Measurements from ENCODE around the gene TMEM178B.

TMEM178B gene

GRCh38 chr7:141490474-141490873 is 416.6 kb downstream of the TMEM178B start:
- H3K4me1 ChIP-seq (ENCODE audit: control insufficient read depth, insufficient read depth, low read length) = no peaks in the 10 kb centered on the region
- no peak overlapping the region for H3K4me3 ChIP-seq (ENCODE audit: low read depth, low read length)
- ChIA-PET CTCF (no interaction called here), POLR2A (no interaction called here)
- H3K27ac ChIP-seq (ENCODE audit: extremely low read depth, low read depth, low read length) = no peak overlapping the region
- no peaks in the 10 kb centered on the region for H3K36me3 ChIP-seq (ENCODE audit: control insufficient read depth in 2 of 2, insufficient read depth in 1 of 2, low read length in 2 of 2)
- TF ChIP-seq ZSCAN16 (tag by site-specific recombination; IDR thresholded peaks at IDR 0.05) = no peak
- no peaks in the 10 kb centered on the region for H3K9me3 ChIP-seq (ENCODE audit: control insufficient read depth, insufficient read depth, low read depth, low read length)

GRCh38 chr7:141495057-141495456 is 421.2 kb downstream of the TMEM178B start:
- ChIA-PET POLR2A (no interaction called here), CTCF (no interaction called here)
- Histone ChIP-seq H3K27ac (ENCODE audit: extremely low read depth, low read depth, low read length) (no peak overlapping the region), H3K36me3 (ENCODE audit: control insufficient read depth in 2 of 2, insufficient read depth in 1 of 2, low read length in 2 of 2) (no peaks in the 10 kb centered on the region), H3K9me3 (ENCODE audit: control insufficient read depth, insufficient read depth, low read depth, low read length) (no peaks in the 10 kb centered on the region), H3K4me1 (ENCODE audit: control insufficient read depth, insufficient read depth, low read length) (no peaks in the 10 kb centered on the region), H3K4me3 (ENCODE audit: low read depth, low read length) (no peak overlapping the region)
- TF ChIP-seq ZNF2 (tag by site-specific recombination; IDR thresholded peaks at IDR 0.05) (no peak), ZBTB8A (tag by site-specific recombination; IDR thresholded peaks at IDR 0.05) (no peak), ZBTB1 (tag by site-specific recombination; IDR thresholded peaks at IDR 0.05) (no peak), ZNF146 (tag by site-specific recombination; IDR thresholded peaks at IDR 0.05) (no peak), ZNF184 (tag by site-specific recombination; IDR thresholded peaks at IDR 0.05) (no peak), ZNF274 (IDR thresholded peaks at IDR 0.05; ENCODE audit: low read length) (no peak), ZNF274 (tag by site-specific recombination; IDR thresholded peaks at IDR 0.05; ENCODE audit: borderline replicate concordance) (no peak), ZNF132 (tag by site-specific recombination; IDR thresholded peaks at IDR 0.05; ENCODE audit: borderline replicate concordance) (no peak), ZNF335 (tag by site-specific recombination; conservative IDR thresholded peaks at IDR 0.05) (no peak), ZNF324 (tag by site-specific recombination; IDR thresholded peaks at IDR 0.05) (no peak), GLIS2 (tag by site-specific recombination; IDR thresholded peaks at IDR 0.05) (no peak), EGR2 (tag by site-specific recombination; IDR thresholded peaks at IDR 0.05; ENCODE audit: low read depth) (no peak), ZNF155 (tag by site-specific recombination; IDR thresholded peaks at IDR 0.05) (no peak), ZNF248 (tag by site-specific recombination; IDR thresholded peaks at IDR 0.05) (no peak), TSHZ1 (tag by site-specific recombination; IDR thresholded peaks at IDR 0.05; ENCODE audit: borderline replicate concordance) (no peak), ZIC2 (tag by site-specific recombination; IDR thresholded peaks at IDR 0.05) (no peak), ZNF660 (tag by site-specific recombination; IDR thresholded peaks at IDR 0.05) (no peak), ZNF280D (tag by site-specific recombination; IDR thresholded peaks at IDR 0.05) (no peak), ZNF37A (tag by site-specific recombination; IDR thresholded peaks at IDR 0.05) (no peak)
